ENCODE data around the gene ODC1. TPM values are rescaled to one million over a fixed set of nuclear protein-coding genes. Genes with fewer than 3 reads are reported as not detected.

The ODC1 gene
- total RNA-seq, 1 donor from 2014 or later, result 34.9 TPM

GRCh38 chr2:10425699-10426098, 22.4 kb downstream of the ODC1 start:
- H3K27me3 ChIP-seq, result no peaks in the 10 kb centered on the region
- H3K4me3 ChIP-seq, result no peak overlapping the region
- no peak overlapping the region for H3K27ac ChIP-seq
- peaks cover 0 to 8% of the 10 kb centered on the region in 2 donors for H3K36me3 ChIP-seq
- TF ChIP-seq POLR2AphosphoS5 (IDR thresholded peaks at IDR 0.05; ENCODE audit: insufficient read depth in 1 of 2, low read depth in 1 of 2), result no peak
- intact Hi-C loops (cut with DNase I), result no loop called here
- H3K4me1 ChIP-seq, result peaks cover 11% of the 10 kb centered on the region
- H3K9me3 ChIP-seq, result no peaks in the 10 kb centered on the region
- no peak for DNase-seq (ENCODE audit: extremely low spot score in 2 of 2)

- Histone ChIP-seq H3K9me3 (no peaks in the 10 kb centered on the region), H3K4me3 (no peak overlapping the region), H3K27me3 (no peaks in the 10 kb centered on the region), H3K27ac (peak overlapping the region; percentile 41), H3K4me1 (peaks cover 11% of the 10 kb centered on the region), H3K36me3 (peaks cover 0 to 8% of the 10 kb centered on the region in 2 donors)
- no peak for TF ChIP-seq POLR2A (IDR thresholded peaks at IDR 0.05)
- TF ChIP-seq CTCF (IDR thresholded peaks at IDR 0.05), result no peak
- TF ChIP-seq POLR2AphosphoS5 (IDR thresholded peaks at IDR 0.05; ENCODE audit: insufficient read depth in 1 of 2, low read depth in 1 of 2), result no peak
- DNase-seq (ENCODE audit: extremely low spot score in 2 of 2), result no peak
- intact Hi-C loops (cut with DNase I), result no loop called here
Measured at GRCh38 chr2:10424916-10425505, 23.1 kb downstream of the ODC1 start.

- peak overlapping the region; percentile 41 for H3K27ac ChIP-seq
Measured at GRCh38 chr2:10424051-10424450, 24.1 kb downstream of the ODC1 start.

GRCh38 chr2:10423400-10423774, 24.7 kb downstream of the ODC1 start:
- no peak for DNase-seq (ENCODE audit: extremely low spot score in 2 of 2)
- TF ChIP-seq POLR2AphosphoS5 (IDR thresholded peaks at IDR 0.05; ENCODE audit: insufficient read depth in 1 of 2, low read depth in 1 of 2), result no peak
- Histone ChIP-seq H3K4me1 (peaks cover 11% of the 10 kb centered on the region), H3K27ac (no peak overlapping the region), H3K4me3 (no peak overlapping the region), H3K9me3 (no peaks in the 10 kb centered on the region), H3K36me3 (peaks cover 0 to 8% of the 10 kb centered on the region in 2 donors), H3K27me3 (no peaks in the 10 kb centered on the region)
- intact Hi-C loops (cut with DNase I), result no loop called here

More at GRCh38 chr2:10424051-10424450, 24.1 kb downstream of the ODC1 start:
- Histone ChIP-seq H3K27me3 (no peaks in the 10 kb centered on the region), H3K9me3 (no peaks in the 10 kb centered on the region), H3K4me3 (no peak overlapping the region), H3K4me1 (peaks cover 11% of the 10 kb centered on the region), H3K36me3 (peaks cover 0 to 8% of the 10 kb centered on the region in 2 donors)
- no peak for DNase-seq (ENCODE audit: extremely low spot score in 2 of 2)
- TF ChIP-seq CTCF (IDR thresholded peaks at IDR 0.05), result no peak
- TF ChIP-seq POLR2AphosphoS5 (IDR thresholded peaks at IDR 0.05; ENCODE audit: insufficient read depth in 1 of 2, low read depth in 1 of 2), result no peak
- TF ChIP-seq POLR2A (IDR thresholded peaks at IDR 0.05), result no peak
- intact Hi-C loops (cut with DNase I), result no loop called here

- Histone ChIP-seq H3K4me1 (peaks cover 6% of the 10 kb centered on the region), H3K9me3 (no peaks in the 10 kb centered on the region), H3K4me3 (no peak overlapping the region), H3K27ac (no peak overlapping the region), H3K27me3 (no peaks in the 10 kb centered on the region), H3K36me3 (peaks cover 0 to 8% of the 10 kb centered on the region in 2 donors)
- no peak for TF ChIP-seq POLR2AphosphoS5 (IDR thresholded peaks at IDR 0.05; ENCODE audit: insufficient read depth in 1 of 2, low read depth in 1 of 2)
- no peak for TF ChIP-seq POLR2A (IDR thresholded peaks at IDR 0.05)
- TF ChIP-seq CTCF (IDR thresholded peaks at IDR 0.05), result no peak
- DNase-seq (ENCODE audit: extremely low spot score in 2 of 2), result no peak
- intact Hi-C loops (cut with DNase I), result no loop called here
Measured at GRCh38 chr2:10422732-10423399, 25.3 kb downstream of the ODC1 start.

- Histone ChIP-seq H3K4me1 (peaks cover 6% of the 10 kb centered on the region), H3K36me3 (peaks cover 0 to 8% of the 10 kb centered on the region in 2 donors), H3K4me3 (no peak overlapping the region), H3K27ac (no peak overlapping the region), H3K9me3 (no peaks in the 10 kb centered on the region), H3K27me3 (no peaks in the 10 kb centered on the region)
- no peak for TF ChIP-seq POLR2AphosphoS5 (IDR thresholded peaks at IDR 0.05; ENCODE audit: insufficient read depth in 1 of 2, low read depth in 1 of 2)
- no peak for DNase-seq (ENCODE audit: extremely low spot score in 2 of 2)
- intact Hi-C loops (cut with DNase I), result no loop called here
Measured at GRCh38 chr2:10422251-10422650, 25.9 kb downstream of the ODC1 start.
